IMR-90 (cell line): ENCODE data around the gene DENND6B. TPM values are rescaled to one million over a fixed set of nuclear protein-coding genes. Genes with fewer than 3 reads are reported as not detected.

Experiments
- ATAC-seq: fragments of 200-7000 bp; cut with Tn5 transposase; 2 replicates; pipeline ENCODE4 v1.9.1; 2020; ENCODE audit warnings: low read depth, mild to moderate bottlenecking, moderate library complexity
- BruUV-seq: library from RNA; stranded (reverse); fragments of 400-500 nt; replicated peaks from 2 replicates; lab custom pipeline; 2021; lab: Mats Ljungman, UMichigan
- CTCF ChIA-PET: fragments of 300-600 bp; formaldehyde crosslinking; extraction: SDS; loops from one replicate; lab custom pipeline; 2021; ENCODE audit warnings: antibody characterized with exemption; lab: Yijun Ruan, JAX
- POLR2A ChIA-PET: fragments of 300-600 bp; sonication (Branson Sonifier 250); formaldehyde crosslinking; loops from one replicate; lab custom pipeline; 2022; ENCODE audit warnings: antibody characterized with exemption; ENCODE audit not compliant: unreplicated experiment; lab: Charles Lee
- DNase-seq: peaks from one replicate; pipeline ENCODE4 v3.0.0; 2013
- H2AFZ ChIP-seq: replicated peaks from 2 replicates; pipeline ENCODE3; 2013; ENCODE audit warnings: low read length, mild to moderate bottlenecking; ENCODE audit not compliant: poor library complexity
- H2AK5ac ChIP-seq: 2 replicates; pipeline ENCODE4 v1.6.1; 2013; ENCODE audit warnings: low read depth, low read length, inconsistent platforms
- H2AK9ac ChIP-seq: replicated peaks from 2 replicates; pipeline ENCODE3; 2013; ENCODE audit warnings: mild to moderate bottlenecking, low read depth, low read length, moderate library complexity; ENCODE audit not compliant: poor library complexity
- H2BK120ac ChIP-seq: 2 replicates; pipeline ENCODE4 v1.6.1; 2013; ENCODE audit warnings: low read depth, low read length, inconsistent platforms
- H2BK15ac ChIP-seq: 3 replicates; pipeline ENCODE4 v1.6.1; 2013; ENCODE audit warnings: low read depth, low read length, inconsistent platforms
- H2BK20ac ChIP-seq: 2 replicates; pipeline ENCODE4 v1.6.1; 2013; ENCODE audit warnings: low read depth, mild to moderate bottlenecking, inconsistent platforms, low read length, moderate library complexity
- H2BK5ac ChIP-seq: 2 replicates; pipeline ENCODE4 v1.6.1; 2013; ENCODE audit warnings: mild to moderate bottlenecking, low read depth, low read length, inconsistent platforms; ENCODE audit not compliant: poor library complexity, severe bottlenecking
- H3K14ac ChIP-seq: replicated peaks from 2 replicates; pipeline ENCODE4 v1.6.1; 2013; ENCODE audit warnings: low read depth, low read length, inconsistent platforms
- H3K18ac ChIP-seq: 2 replicates; pipeline ENCODE4 v1.6.1; 2013; ENCODE audit warnings: low read depth, low read length, control low read depth
- H3K23ac ChIP-seq: 2 replicates; pipeline ENCODE4 v1.6.1; 2013; ENCODE audit warnings: low read depth, low read length, inconsistent platforms
- H3K27ac ChIP-seq: 2 replicates; pipeline ENCODE4 v1.5.1; 2013; ENCODE audit warnings: mild to moderate bottlenecking, control low read depth, low read length; ENCODE audit not compliant: insufficient read depth
- H3K27me3 ChIP-seq: 2 replicates; pipeline ENCODE4 v1.6.1; 2013; ENCODE audit warnings: low read length; ENCODE audit not compliant: control insufficient read depth, insufficient read depth
- H3K36me3 ChIP-seq: 2 replicates; pipeline ENCODE4 v1.6.1; 2013; ENCODE audit warnings: low read length, mixed read lengths; ENCODE audit not compliant: control insufficient read depth, insufficient read depth
- H3K4ac ChIP-seq: 2 replicates; pipeline ENCODE4 v1.6.1; 2013; ENCODE audit warnings: low read depth, low read length, inconsistent platforms
- H3K4me1 ChIP-seq: 2 replicates; pipeline ENCODE4 v1.6.1; 2013; ENCODE audit warnings: low read length, mixed read lengths; ENCODE audit not compliant: control insufficient read depth, insufficient read depth
- H3K4me2 ChIP-seq: 2 replicates; pipeline ENCODE4 v1.6.1; 2013; ENCODE audit warnings: low read depth, mild to moderate bottlenecking, control low read depth, low read length, moderate library complexity
- H3K4me3 ChIP-seq: 2 replicates; pipeline ENCODE4 v1.5.1; 2013; ENCODE audit warnings: low read depth, mild to moderate bottlenecking, control low read depth, low read length, moderate library complexity; ENCODE audit not compliant: insufficient read depth
- H3K56ac ChIP-seq: 2 replicates; pipeline ENCODE4 v1.6.1; 2013; ENCODE audit warnings: low read length, inconsistent platforms; ENCODE audit not compliant: insufficient read depth; ENCODE audit errors: extremely low read depth
- H3K79me1 ChIP-seq, 2 experiments: 2 replicates each; pipeline ENCODE4 v1.6.1; 2013; ENCODE audit warnings: low read length in 2 of 2, inconsistent platforms in 1 of 2, low read depth in 1 of 2
- H3K9ac ChIP-seq: 2 replicates; pipeline ENCODE4 v1.6.1; 2013; ENCODE audit warnings: low read depth, low read length, control low read depth
- H3K9me1 ChIP-seq: 2 replicates; pipeline ENCODE4 v1.6.1; 2013; ENCODE audit warnings: low read length, inconsistent platforms; ENCODE audit not compliant: insufficient read depth
- H3K9me3 ChIP-seq: 2 replicates; pipeline ENCODE4 v1.6.1; 2013; ENCODE audit warnings: low read length; ENCODE audit not compliant: control insufficient read depth, insufficient read depth
- H4K20me1 ChIP-seq: 2 replicates; pipeline ENCODE4 v1.6.1; 2013; ENCODE audit warnings: low read length, inconsistent platforms; ENCODE audit not compliant: insufficient read depth
- H4K5ac ChIP-seq: 2 replicates; pipeline ENCODE4 v1.6.1; 2013; ENCODE audit warnings: mild to moderate bottlenecking, low read depth, low read length, control low read depth
- H4K8ac ChIP-seq, 2 experiments: 2 replicates each; pipeline ENCODE4 v1.6.1; 2013; ENCODE audit warnings: low read depth in 2 of 2, low read length in 2 of 2, control low read depth in 1 of 2, inconsistent platforms in 1 of 2
- H4K91ac ChIP-seq: 2 replicates; pipeline ENCODE4 v1.6.1; 2013; ENCODE audit warnings: low read depth, low read length, inconsistent platforms; ENCODE audit not compliant: insufficient read depth
- BHLHE40 ChIP-seq: fragments of 150-350 bp; IDR thresholded peaks from 2 replicates; pipeline ENCODE4 v1.6.1; 2016; ENCODE audit warnings: mild to moderate bottlenecking, low read depth, low read length
- CEBPB ChIP-seq: IDR thresholded peaks from 2 replicates; pipeline ENCODE4 v1.6.1; 2012; ENCODE audit warnings: low read depth, low read length, improper control_type of control experiment
- CHD1 ChIP-seq: IDR thresholded peaks from 2 replicates; pipeline ENCODE4 v1.6.1; 2012; ENCODE audit warnings: low read depth, low read length, improper control_type of control experiment
- FOS ChIP-seq: fragments of 150-350 bp; IDR thresholded peaks from 2 replicates; pipeline ENCODE4 v1.6.1; 2016; ENCODE audit warnings: low read depth, low read length
- RAD21 ChIP-seq: IDR thresholded peaks from 2 replicates; pipeline ENCODE4 v1.6.1; 2012; ENCODE audit warnings: low read length, improper control_type of control experiment
- RCOR1 ChIP-seq: IDR thresholded peaks from 2 replicates; pipeline ENCODE4 v1.6.1; 2012; ENCODE audit warnings: mild to moderate bottlenecking, low read length, improper control_type of control experiment; ENCODE audit not compliant: insufficient replicate concordance
- WGBS, 2 experiments: methylation state at CpG; one replicate each; pipeline versions ENCODE4 v1.1.5 to v1.1.7; 2013; ENCODE audit warnings: missing lambda C conversion rate in 2 of 2; ENCODE audit not compliant: insufficient read length in 1 of 2; ENCODE audit errors: extremely low coverage in 2 of 2; 5-methylcytosine and 5-hydroxymethylcytosine counted together
- dilution Hi-C: fragments of 300-500 bp; cut with HindIII; formaldehyde crosslinking; loops from one replicate; pipeline ENCODE4 v1.14.3; 2018; ENCODE audit warnings: low sequenced_read_pairs; ENCODE audit not compliant: unreplicated experiment
- in situ Hi-C: fragments of 300-500 bp; cut with MboI; formaldehyde crosslinking; loops from 3 replicates; pipeline ENCODE4 v1.14.3; 2019; ENCODE audit warnings: low sequenced_read_pairs, inconsistent platforms, mixed read lengths
- intact Hi-C: fragments of 100-400 bp; cut with micrococcal nuclease; formaldehyde crosslinking; loops from 2 replicates; pipeline ENCODE4 v1.10.0; 2022
- polyA plus RNA-seq, 3 experiments: library from polyadenylated mRNA; depleted of rRNA; stranded (reverse); fragments of >200 nt; gene quantifications; 2 replicates each; pipeline ENCODE4 v1.2.3, GENCODE V29; 2012; ENCODE audit warnings: low replicate concordance in 1 of 3
- total RNA-seq: library from RNA; depleted of rRNA; stranded (reverse); fragments of >200 nt; gene quantifications from 2 replicates; pipeline ENCODE4 v1.2.3, GENCODE V29; 2012
- TF ChIP-seq, protein P1 (sequence below): conservative IDR thresholded peaks from 2 replicates; pipeline ENCODE4 v1.5.1; 2012; ENCODE audit warnings: mild to moderate bottlenecking, low read depth, low read length, improper control_type of control experiment

The DENND6B gene
- total and polyA plus RNA-seq, 2 of the 4 experiments (the other 2 are of a cell fraction) = 0.36 to 4.9 TPM

DNA sequence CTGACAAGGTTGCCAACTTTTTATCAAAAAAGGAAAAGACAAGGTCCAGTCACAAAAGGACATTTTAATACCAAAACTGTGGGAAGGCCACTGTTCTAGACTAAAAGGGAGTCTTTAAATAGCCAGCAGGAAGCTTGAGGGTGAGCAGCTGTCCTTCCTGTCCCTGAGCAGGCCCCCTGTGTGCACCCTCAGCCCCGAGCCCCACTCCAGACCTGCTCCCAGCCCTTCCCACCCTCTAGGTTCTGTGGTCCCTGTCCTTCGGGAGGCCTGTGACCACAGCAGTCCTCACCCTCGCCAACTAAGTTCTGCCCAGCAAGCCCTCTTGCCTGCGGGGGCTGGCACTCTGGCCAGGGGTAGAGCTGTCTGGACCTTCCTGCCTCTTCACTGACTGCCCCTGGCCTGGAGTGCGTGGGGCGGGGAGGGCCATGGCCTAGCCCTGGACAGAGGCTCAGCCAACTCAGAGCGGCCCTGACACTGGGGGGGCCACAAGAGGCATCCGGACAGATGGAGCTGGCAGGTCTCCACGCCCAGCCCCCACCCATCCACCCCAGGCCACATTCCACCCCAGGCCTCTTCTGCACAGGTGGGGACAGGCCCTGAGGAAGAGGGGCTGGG is 17.7 kb downstream of the DENND6B start:
- peak overlapping the region; percentile 67 for H3K27ac ChIP-seq
- WGBS, 2 experiments = 63% methylated on average over 4 of the region's 9 CpGs; no CpG with 5 or more reads in 1 of the 2 experiments
- peak overlapping the region; percentile 50 for H3K9ac ChIP-seq

More for the DNA sequence above, 17.7 kb downstream of the DENND6B start:
- no TSS peak for BruUV-seq
- H2BK20ac ChIP-seq = peak overlapping the region; percentile 79
- peak overlapping the region; percentile 78 for H3K18ac ChIP-seq
- intact Hi-C loops = loop anchor here (5.0 kb wide), 1 partner anchor 37 kb away; the partner anchor contains the start of gene MAPK11
- H2BK5ac ChIP-seq = peak overlapping the region; percentile 92
- H2AK9ac ChIP-seq = peak overlapping the region; percentile 92
- in situ Hi-C loops = no loop called here
- CTCF ChIA-PET = no interaction called here
- peaks cover 0 to 27% of the 10 kb centered on the region in 2 experiments; a peak in 1 of 4 replicates for H3K79me1 ChIP-seq
- dilution Hi-C loops = no loop called here
- peak overlapping the region; percentile 94; the same call in 2 of the 3 replicates for H2BK15ac ChIP-seq
- H3K4me2 ChIP-seq = peak overlapping the region; percentile 15; the same call in 1 of the 2 replicates
- H4K20me1 ChIP-seq = peaks cover 22% of the 10 kb centered on the region
- ATAC-seq (no peak), DNase-seq (no peak)
- no peaks in the 10 kb centered on the region for H3K9me3 ChIP-seq
- no peak overlapping the region for H3K4me3 ChIP-seq
- H3K9me1 ChIP-seq = peaks cover 18% of the 10 kb centered on the region
- POLR2A ChIA-PET = interaction anchor here (1.4 kb wide), 1 partner anchor 14 kb away, joined by 4 read pairs; no protein-coding TSS in a partner anchor
- H3K27me3 ChIP-seq = no peaks in the 10 kb centered on the region
- peak overlapping the region; percentile 88 to 93; a peak in 3 of 4 replicates for H4K8ac ChIP-seq
- peak overlapping the region; percentile 97 for H4K91ac ChIP-seq
- H3K14ac ChIP-seq = peak overlapping the region; percentile 86
- H3K56ac ChIP-seq = no peak overlapping the region
- peaks cover 10% of the 10 kb centered on the region; the same call in 1 of the 2 replicates for H3K36me3 ChIP-seq
- peak overlapping the region; percentile 86 for H2BK120ac ChIP-seq
- peak overlapping the region; percentile 95 for H4K5ac ChIP-seq
- TF ChIP-seq CHD1 = no peak
- TF ChIP-seq CEBPB = no peak
- TF ChIP-seq, protein P1, sequence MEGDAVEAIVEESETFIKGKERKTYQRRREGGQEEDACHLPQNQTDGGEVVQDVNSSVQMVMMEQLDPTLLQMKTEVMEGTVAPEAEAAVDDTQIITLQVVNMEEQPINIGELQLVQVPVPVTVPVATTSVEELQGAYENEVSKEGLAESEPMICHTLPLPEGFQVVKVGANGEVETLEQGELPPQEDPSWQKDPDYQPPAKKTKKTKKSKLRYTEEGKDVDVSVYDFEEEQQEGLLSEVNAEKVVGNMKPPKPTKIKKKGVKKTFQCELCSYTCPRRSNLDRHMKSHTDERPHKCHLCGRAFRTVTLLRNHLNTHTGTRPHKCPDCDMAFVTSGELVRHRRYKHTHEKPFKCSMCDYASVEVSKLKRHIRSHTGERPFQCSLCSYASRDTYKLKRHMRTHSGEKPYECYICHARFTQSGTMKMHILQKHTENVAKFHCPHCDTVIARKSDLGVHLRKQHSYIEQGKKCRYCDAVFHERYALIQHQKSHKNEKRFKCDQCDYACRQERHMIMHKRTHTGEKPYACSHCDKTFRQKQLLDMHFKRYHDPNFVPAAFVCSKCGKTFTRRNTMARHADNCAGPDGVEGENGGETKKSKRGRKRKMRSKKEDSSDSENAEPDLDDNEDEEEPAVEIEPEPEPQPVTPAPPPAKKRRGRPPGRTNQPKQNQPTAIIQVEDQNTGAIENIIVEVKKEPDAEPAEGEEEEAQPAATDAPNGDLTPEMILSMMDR = no peak
- TF ChIP-seq BHLHE40 = no peak
- TF ChIP-seq RAD21 = no peak
- no peak for TF ChIP-seq RCOR1
- no peak for TF ChIP-seq FOS
- peak overlapping the region; percentile 81 for H2AFZ ChIP-seq
- peak overlapping the region; percentile 53; the same call in 1 of the 2 replicates for H3K23ac ChIP-seq
- H2AK5ac ChIP-seq = peak overlapping the region; percentile 95
- H3K4me1 ChIP-seq = peaks cover 27% of the 10 kb centered on the region
- peak overlapping the region; percentile 96 for H3K4ac ChIP-seq
